ENCODE results near the gene RHCE. TPM values are rescaled to one million over a fixed set of nuclear protein-coding genes. Genes with fewer than 3 reads are reported as not detected.

Gene RHCE
- total and polyA plus RNA-seq, 9 of the 15 experiments (the other 6 are each of a cell fraction or from before 2014, with no cell fraction given) = 5.4 to 31.5 (median 12.6) TPM

GRCh38 chr1:25349606-25350005, 71.0 kb downstream of the RHCE start (continued):
- TF ChIP-seq MGA (IDR thresholded peaks at IDR 0.05) (no peak), ZKSCAN1 (IDR thresholded peaks at IDR 0.05; ENCODE audit: low read depth, low read length) (peak; percentile 71; the same call in 1 of the 2 replicates), ADNP (tag; IDR thresholded peaks at IDR 0.05) (no peak; the same call in 1 of the 2 replicates), CHD1 (IDR thresholded peaks at IDR 0.05; ENCODE audit: low read length) (no peak), STAT5B (CRISPR knock-in tag; IDR thresholded peaks at IDR 0.05) (no peak), ELF4 (CRISPR knock-in tag; IDR thresholded peaks at IDR 0.05) (no peak), CBX3 (IDR thresholded peaks at IDR 0.05; ENCODE audit: borderline replicate concordance in 1 of 2, low read length in 2 of 2) (0 out of 3 replicates have a peak, but pooled peaks of 1 of the 2 experiments have one; percentile 38), NBN (IDR thresholded peaks at IDR 0.05; ENCODE audit: low read depth) (no peak), TRIM28 (IDR thresholded peaks at IDR 0.05) (peak; percentile 74)

Measured in K562 (cell line).